NB4 (cell line): Measurements from ENCODE around the gene GABRB1.

ENCODE experiments used
- MYC ChIP-seq: IDR thresholded peaks from 2 replicates; pipeline ENCODE4 v1.6.1; 2011; ENCODE audit warnings: low read depth, low read length
- POLR2A ChIP-seq: IDR thresholded peaks from 2 replicates; pipeline ENCODE4 v1.6.1; 2011; ENCODE audit warnings: mild to moderate bottlenecking; ENCODE audit not compliant: insufficient read length; ENCODE audit errors: extremely low read depth
- TF ChIP-seq, protein P1 (sequence below): IDR thresholded peaks from one replicate; pipeline ENCODE4 v1.5.1; 2012; ENCODE audit warnings: low read depth, low read length
- TF ChIP-seq, protein P2 (sequence below): IDR thresholded peaks from 2 replicates; pipeline ENCODE4 v1.6.1; 2011; ENCODE audit warnings: low read depth, low read length

- no peak for TF ChIP-seq POLR2A
- TF ChIP-seq, protein P1, sequence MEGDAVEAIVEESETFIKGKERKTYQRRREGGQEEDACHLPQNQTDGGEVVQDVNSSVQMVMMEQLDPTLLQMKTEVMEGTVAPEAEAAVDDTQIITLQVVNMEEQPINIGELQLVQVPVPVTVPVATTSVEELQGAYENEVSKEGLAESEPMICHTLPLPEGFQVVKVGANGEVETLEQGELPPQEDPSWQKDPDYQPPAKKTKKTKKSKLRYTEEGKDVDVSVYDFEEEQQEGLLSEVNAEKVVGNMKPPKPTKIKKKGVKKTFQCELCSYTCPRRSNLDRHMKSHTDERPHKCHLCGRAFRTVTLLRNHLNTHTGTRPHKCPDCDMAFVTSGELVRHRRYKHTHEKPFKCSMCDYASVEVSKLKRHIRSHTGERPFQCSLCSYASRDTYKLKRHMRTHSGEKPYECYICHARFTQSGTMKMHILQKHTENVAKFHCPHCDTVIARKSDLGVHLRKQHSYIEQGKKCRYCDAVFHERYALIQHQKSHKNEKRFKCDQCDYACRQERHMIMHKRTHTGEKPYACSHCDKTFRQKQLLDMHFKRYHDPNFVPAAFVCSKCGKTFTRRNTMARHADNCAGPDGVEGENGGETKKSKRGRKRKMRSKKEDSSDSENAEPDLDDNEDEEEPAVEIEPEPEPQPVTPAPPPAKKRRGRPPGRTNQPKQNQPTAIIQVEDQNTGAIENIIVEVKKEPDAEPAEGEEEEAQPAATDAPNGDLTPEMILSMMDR: no peak
- TF ChIP-seq MYC: no peak
- TF ChIP-seq, protein P2, sequence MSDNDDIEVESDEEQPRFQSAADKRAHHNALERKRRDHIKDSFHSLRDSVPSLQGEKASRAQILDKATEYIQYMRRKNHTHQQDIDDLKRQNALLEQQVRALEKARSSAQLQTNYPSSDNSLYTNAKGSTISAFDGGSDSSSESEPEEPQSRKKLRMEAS: no peak
These were observed 40.6 kb downstream of the GABRB1 start for GRCh38 chr4:47071901-47072341.
